HG02678 (cell line): ENCODE data around the gene RAB3C.
A peak's percentile ranks its signal among the peaks of the same experiment; 100 is the strongest.

ENCODE experiments used
- ATAC-seq: cut with Tn5 transposase; IDR thresholded peaks from one replicate; pipeline ENCODE4 v1.9.1; 2021; ENCODE audit warnings: mild to moderate bottlenecking, moderate library complexity; ENCODE audit not compliant: unreplicated experiment

RAB3C gene

DNA sequence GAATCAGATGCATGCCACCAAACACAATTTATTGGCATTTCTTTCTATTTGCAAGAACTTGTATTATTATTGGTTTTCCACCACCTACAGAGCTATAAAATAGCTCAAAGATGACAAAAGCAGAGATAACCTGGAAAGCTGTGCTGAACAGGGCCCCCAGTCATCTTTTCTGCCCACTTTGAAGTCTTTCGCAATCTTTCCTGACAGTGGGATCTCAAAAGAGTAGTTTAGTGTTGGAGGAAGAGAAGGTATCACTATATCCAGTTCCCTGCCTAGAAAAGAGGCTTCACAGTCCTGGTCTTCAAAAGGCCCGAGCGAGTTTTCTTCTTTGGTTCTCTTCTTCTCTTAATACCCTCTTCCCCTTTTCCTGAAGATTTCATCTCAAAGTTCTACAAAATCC, 231.0 kb downstream of the RAB3C start:
- no peak for ATAC-seq

DNA sequence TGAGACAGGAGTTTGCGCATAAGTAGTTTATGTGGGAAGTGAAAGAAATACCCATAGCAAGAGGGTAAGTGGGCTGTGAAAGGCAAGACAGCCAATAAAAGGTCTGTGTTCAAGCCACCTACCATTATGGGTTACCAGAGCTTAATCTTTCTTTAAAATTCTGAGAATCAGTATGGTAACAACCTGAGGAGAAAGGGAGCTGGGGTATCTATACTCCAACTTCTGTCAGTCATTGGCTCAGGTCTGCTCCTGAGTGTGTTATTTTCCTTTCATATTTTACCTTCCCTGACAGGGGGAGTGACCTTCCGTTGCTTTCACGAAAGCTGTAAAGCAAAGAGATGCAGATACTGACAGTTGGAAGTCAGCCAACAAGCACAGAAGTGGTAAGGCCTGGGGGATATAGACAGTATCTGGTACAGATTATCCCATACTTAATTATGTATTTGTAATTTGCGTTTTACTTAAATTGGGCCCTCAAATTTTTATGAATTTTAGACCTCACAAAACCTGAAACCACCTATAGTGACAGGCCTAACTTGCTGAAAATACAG, 233.4 kb downstream of the RAB3C start:
- no peak for ATAC-seq

DNA sequence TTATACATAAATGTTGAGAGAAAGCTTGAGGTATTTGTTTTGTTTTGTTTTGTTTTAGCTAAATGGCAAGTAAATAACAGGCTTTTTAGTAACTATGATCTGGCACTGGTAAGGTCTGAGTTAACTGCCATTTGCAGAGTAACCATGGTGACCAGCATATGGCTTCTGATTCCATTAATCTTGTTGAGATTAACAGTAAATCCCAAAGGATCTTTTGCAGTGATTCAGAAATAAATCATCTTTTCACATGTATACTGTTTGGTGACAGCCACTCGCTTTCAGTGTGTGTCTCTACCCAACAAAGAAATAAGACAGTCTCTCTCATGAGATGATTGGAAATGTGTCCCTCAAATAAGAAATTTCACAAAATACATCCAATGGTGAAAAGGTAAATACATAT, 235.6 kb downstream of the RAB3C start:
- no peak for ATAC-seq

DNA sequence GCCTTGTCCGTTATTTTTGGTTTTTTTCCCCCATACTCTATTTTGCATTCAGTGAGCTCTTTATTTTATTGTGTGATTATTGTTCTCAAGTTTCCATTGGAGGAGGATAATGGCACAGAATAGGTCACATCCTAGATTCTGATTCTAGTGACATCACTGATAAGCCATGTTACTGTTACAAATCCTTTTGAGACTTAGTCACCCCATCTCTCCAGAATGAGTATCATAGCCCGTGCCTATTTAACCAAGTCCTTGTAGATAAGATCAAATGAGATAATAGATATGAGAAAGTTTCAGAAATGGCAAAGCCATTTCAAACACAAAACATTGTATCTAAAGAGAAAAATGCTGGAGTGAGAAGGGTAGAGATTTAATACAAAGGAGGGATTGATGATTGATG, 242.6 kb downstream of the RAB3C start:
- ATAC-seq = no peak

DNA sequence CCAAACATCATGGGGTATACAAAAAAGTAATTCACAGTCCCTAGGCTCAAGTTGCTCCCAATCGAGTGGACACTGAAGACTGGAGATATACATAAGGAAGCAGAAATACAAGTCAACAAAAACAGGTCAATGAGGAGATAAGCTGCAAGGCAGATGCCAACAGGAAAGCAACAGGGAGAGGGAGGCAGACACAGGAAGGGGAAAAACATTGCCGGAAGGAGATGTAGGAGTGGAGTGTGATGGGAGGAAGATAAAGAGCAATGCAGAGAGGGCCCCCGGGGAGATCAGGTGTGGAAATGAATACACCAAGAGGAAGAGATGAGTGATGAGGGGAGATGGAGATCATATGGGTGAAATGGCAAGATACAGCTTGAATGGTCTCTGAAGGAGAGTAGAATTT, 243.0 kb downstream of the RAB3C start:
- no peak for ATAC-seq

DNA sequence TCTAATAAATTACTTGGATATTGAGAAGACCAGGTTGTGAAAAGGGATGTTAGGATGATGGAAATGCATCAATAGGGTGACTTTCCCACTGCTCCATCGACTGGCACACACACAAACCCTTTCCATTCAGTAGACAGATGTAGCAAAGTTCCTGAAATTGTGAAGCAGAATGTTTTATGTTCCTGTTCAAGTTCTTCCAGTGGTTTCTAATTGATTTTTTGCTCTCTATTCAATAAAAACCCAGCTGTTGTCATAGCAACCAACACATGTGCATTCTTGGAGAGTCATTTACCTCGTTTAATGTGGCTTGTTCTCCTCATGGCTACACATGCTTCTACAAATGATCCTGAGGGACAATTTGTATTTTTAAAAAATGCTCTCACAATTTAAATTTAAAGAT, 244.6 kb downstream of the RAB3C start:
- no peak for ATAC-seq

DNA sequence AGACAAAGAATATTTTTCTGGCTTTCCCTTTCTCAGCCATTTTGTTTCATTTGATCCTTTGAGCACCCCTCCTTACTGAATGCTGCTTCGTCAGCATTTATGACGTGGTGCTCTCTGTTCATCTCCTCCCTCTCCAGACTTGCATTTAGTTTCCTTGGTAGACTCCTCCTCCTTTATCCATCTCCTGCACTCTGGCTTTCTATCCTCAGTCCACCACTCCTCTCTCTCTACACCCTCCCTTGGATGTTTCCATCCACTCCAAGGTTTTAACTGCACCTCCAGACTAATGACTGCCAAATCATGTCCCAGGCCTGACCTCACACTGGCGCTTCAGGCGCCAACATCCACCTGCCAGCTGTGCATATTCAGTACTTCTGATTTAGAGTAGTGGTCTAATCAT, 245.4 kb downstream of the RAB3C start:
- ATAC-seq = no peak

DNA sequence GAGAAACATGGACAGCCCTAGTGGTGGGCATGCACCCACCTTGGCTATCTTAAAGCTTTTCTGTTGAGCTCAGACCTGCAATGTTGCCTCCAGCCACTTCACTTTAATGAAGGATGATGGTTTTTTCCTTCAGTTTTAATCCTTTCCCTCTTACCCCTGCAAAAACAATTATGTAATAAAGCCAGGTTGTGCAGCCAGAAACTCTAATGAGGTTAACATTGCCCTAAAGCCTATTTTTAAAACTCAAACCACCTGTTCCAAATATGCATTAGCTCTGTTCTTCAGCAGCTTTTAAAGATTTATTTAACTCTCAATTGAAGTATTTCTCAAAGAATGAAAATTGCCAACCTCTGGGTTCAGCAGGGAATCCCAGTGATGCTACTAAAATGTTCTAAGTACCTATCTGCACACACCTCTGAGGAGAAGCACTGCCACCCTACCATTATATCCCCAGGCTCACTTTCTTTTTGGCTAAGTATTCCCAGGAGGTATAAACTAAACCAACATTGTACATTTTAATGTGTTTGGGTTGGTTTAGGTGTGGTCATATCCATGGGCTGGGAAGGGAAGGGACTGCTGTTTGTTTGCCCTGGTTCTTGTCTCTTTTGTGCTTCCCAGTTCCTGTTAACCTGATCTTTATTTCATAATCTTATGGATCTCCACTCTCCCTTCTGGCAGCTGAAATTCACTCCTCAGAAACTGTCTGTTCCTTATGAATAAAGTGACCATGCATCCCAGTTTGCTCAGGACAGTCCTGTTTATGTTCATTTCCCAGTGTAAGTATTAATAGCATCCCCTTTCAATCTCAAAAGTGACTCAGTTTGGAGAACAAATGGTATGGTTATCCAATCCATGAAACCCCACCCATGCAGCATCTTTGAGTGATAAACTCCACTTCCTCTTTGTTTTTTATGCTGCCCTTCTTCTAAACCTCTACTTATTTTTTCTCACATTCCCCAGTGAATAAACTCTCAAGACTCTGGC, 251.7 kb downstream of the RAB3C start:
- no peak for ATAC-seq

DNA sequence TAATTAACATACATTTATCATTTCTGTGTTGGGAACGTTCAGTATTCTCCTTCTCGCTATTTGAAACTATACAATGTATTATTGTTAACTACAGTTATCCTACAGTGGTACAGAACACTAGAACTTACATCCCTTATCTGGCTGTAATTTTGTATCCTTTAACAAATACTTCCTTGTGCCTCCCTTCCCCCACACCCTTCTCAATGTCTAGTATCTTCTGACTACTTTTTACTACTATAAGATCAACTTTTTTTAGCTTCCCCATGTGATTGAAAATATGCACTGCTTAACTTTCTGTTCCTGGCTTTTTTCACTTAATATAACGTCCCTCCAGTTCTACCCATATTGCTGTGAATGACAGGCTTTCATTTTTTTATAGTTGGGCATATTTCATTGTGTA, 253.5 kb downstream of the RAB3C start:
- ATAC-seq = no peak

DNA sequence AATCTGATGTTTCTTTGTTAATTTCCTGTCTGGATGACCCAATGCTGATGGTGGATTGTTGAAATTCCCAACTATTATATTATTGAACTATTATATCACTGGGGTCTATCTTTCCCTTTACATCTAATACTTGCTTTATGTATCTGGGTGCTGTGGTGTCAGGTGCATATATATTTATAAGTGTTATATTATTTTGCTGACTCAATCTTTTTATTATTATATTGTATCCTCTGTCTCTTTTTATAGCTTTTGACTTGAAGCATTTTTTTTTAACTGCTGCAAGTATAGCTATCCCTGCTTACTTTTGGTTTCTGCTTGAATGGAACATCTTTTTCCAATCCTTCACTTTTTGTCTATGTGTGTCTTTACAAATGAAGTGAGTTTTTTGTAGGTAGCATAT, 255.9 kb downstream of the RAB3C start:
- ATAC-seq = no peak

DNA sequence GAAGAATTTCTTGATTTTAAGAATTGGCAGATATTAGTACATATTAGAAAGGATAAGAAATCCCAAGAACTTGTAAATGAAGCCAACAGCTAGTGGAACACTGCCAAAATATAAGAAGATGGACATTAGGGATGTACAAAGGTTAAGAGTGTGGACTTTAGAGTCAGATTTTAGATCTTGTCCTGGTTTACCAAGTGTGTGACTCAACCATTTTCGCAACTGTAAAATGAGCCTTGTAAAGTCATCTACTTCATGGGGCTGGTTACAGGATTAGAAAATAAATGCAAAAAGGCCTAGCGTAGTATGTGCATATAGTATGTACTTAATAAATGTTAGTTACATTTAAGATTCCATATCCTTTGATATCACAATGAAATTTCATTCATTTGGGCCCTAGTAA, 260.0 kb downstream of the RAB3C start:
- no peak for ATAC-seq

DNA sequence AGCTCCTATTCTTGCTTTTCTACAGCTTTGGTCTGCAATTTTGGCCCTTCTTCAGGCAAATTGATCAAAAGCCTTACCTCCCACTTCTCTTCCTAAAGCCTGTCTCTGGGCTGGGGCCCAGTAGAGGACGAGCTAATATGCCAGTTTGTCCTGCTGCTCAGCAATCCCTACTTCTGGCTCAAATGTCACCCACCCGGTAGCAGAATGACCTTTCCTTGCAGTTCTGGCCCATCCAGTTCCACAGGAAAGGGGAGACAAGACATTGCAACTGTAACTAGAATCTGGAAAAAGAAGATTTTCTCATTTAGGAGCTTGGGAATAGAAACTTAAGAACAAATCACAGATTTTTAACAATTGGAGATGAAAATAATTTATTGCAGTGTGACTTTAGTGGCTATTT, 261.5 kb downstream of the RAB3C start:
- no peak for ATAC-seq

DNA sequence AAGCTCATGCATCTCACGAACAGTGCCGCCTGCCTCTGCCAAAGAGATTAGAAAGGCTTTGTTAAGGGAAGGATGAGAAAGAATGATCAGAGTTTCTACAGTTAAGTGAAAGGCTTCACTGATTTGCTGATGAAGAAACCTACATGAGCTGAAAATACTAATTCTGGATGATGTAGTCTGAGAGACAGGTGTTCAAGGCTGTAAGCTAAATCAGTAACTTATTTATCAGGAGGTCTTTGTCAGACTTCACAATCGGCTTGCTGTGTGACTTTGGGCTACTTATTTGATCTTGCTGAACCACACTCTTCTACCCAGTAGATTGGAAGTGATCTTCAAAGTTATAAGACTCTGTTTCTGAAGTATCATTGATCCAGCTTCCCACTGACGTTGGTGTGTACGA, 264.2 kb downstream of the RAB3C start:
- peak; percentile 71 for ATAC-seq

DNA sequence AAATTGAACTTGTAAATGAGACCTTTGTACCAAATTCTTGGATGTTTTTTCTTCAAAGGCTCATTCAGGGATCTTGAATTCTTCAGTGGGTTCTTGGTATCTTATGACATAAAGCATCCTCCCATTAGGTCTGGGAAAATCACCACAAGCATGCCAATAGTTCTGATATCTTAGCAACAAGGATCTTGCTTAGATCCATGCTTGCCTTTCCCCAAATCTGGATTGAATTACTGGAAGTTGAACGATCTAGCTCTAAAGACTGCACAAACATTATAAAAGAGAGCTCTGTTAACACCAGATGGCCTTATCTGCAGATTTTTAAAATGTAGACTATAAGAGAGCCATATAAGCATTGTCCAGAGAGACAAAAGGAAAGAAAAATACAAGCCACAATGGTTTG, 266.3 kb downstream of the RAB3C start:
- ATAC-seq = no peak

DNA sequence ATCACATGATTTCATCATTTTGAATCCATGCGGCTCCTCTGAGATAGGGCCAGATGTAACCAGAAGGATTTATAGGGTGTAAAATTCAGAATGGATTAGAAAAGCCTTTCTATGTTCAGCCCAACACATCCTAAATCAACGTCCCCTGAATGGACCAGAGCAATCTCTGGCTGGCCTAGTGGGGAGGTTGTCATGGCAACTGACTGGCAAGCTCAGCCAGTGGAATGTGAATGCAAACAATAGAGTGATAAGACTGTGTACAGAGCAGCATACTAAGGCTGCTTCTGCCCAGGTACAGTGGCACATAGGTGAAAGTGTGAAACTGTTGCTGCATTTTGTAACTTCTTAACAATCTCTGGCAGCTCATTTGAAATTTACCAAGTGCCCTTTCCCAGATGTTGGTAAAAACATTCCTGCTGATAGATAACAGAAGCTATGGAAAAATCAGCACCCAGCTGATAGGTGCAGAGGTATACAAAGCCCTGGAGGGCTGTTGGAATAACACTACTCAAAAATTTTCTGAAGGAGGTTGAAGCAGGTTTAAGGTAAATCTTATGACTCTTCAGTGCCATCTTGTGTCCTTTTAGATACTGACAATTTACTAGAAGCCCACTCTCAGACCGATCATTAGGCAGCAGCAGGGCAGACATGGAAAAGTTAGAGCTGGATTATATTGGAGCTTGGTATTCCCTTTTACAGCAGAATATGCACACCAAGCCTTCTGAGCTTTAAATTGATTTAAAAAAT, 267.2 kb downstream of the RAB3C start:
- peak; percentile 61 for ATAC-seq

DNA sequence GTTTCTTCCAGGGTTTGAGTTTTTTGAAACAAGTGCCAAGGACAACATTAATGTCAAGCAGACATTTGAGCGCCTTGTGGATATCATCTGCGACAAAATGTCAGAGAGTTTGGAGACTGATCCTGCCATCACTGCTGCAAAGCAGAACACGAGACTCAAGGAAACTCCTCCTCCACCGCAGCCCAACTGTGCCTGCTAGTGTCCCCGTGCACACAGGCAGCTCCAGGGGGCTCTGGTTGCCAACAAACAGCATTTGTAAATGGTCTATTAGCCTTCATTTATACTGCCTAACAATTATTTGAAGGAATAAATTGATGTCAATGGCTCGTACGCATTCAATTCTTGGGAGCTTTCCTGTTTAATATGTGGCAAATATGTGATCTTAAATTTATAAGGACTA, 268.3 kb downstream of the RAB3C start:
- ATAC-seq = no peak

DNA sequence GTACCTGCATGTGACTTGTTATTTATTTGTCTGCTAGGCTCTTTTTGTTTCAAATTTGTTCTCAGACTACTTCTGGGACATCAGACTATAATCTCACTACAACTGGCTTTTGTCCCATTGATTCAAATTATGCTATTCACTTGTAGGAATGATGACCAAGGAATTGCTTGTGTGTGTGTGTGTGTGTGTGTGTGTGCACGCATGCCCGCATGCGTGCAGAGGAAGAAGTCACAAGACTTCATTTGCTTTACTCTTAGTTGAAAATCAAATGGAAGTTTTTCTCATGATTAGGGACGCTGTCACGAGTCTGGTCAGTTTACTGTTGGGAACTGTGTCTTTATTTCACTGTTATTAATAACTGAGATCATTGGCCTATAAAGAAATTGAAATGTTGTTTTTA, 268.7 kb downstream of the RAB3C start:
- no peak for ATAC-seq

DNA sequence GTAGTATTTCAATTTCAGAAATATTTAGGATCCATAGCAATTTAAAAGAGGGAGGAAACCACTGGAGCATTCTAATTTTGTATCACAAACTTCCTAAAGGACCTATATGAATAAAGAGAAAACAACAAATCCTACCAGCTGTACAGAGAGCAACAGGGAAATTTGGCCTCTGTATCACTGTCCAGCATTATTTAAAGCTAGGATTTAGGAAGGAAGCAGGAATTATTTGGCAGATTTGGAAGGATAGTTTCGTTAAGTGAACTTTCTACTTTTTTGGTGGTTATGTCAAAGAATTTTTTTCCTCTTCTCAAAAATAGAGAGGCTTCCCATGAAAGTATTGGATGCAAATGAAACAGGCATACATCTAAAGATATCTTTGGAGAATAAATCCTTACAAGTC, 269.7 kb downstream of the RAB3C start:
- no peak for ATAC-seq

DNA sequence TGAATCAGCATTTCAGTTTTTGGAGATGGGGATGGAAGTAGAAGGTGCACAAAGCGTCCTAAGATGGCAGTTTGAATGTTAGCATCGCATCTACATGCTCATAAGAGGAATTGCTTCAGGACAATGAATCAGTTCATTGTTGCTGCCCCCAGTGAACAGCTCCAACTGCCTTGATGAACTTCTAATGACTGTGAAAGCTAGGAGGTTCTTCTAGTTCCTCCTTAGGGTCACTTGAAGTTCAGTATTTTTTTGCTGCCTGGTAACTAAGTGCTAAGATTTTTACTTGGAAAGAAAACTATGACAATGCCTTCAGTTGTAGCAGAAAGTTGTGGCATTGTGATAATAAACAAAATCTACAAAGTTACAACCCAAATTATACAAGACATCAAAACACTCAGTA, 271.6 kb downstream of the RAB3C start:
- no peak for ATAC-seq

DNA sequence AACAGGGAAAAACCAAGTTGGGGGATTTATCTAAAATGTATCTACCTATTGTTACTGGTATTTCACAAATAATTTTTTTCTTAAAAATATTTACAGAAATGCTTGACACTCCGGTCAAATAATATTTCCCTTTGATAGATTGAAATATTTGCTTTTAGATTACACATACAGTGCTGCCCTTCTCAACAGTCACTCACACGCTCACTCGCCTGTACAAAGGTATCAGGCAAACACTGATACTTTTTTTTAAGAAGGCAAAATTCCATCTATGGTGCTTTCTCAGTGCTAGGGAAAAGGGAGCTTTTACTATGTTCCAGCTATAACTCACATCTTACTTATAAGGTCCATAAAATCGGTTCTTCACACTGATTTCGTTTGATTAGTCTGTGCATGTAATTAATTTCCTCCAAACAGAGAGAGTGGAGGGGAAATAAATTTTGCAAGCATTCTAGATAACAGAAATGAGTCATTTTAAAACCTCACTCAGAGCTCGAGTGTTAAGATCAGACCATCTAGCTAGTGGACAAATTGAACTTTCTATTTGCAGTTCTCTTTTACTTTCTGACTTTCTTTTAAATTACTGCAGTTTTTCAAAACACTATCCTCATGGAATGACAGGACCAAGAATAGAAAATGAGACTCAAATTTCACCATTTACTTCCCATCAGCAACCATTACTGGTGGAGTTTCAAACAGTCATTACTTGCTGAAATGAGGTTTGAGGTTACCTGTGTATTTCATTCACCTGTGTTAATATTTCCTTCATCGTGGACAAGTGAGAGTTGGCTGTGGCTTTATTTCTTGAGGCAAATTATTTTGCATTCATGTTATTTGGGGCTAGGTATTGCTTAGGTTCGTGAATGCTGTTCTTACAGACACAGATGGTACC, 273.2 kb downstream of the RAB3C start:
- ATAC-seq = peak; percentile 62

DNA sequence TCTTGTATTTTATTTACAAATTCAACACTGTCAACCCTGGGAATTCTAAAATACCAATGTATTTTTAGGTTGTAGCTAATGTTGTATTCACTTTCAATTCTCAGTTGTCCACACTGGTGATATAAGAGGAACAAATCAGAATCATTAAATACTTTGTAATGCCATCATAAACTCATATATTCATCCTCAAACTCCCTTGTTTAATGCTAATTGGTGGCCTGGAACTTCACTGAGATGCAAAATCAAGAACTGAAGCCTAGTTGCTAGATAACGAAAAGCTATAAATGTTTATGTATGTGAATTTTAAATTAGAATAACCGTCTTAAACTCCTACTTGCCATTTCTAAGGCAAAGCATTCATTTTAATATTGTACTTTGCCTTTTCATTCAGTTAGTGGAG, 274.7 kb downstream of the RAB3C start:
- ATAC-seq = no peak
